Bone marrow (tissue), 2 donors: ENCODE measurements around the gene EMC9.
A peak's percentile ranks its signal among the peaks of the same experiment; 100 is the strongest.

Experiments used
- DNase-seq, 2 donors: peaks; one replicate each; lab custom pipeline; 2025; lab: John Stamatoyannopoulos, UW

Gene EMC9

DNA sequence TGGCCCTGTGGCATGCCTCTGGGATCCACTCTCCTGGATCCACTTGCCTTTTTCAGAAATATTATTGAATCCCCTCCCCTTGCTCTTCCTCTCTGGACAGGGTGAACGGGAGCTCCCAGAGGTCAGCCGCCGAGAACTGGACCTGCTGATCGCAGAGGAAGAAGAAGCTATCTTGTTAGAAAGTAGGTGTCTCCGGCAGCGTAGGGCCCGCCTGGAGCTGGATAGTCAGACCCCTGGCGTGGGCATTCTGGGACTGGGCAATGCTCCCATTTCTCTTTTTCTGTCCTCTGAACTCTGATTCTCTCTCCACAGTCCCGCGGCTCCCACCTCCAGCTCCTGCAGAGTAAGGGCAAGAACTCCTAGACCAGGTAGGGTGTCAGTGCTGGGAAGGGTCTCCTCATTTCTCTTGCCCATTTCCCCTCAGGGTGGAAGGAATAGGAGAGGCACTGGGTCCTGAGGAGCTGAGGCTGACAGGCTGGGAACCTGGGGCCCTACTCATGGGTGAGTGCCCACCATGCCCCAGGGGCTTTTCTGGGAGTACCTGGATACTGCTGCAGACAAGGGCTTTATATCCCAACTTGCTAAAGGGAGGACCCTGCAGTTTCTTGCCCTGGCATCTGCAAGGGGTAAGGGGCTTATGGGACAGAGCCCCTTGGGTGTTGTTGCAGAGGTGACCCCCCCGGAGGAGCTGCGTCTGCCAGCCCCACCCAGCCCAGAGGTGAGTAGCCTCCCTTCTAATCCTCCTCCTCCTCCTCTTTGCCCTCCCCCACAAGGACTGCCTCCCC lies 35.8 kb upstream of the EMC9 start:
- DNase-seq: no peak

DNA sequence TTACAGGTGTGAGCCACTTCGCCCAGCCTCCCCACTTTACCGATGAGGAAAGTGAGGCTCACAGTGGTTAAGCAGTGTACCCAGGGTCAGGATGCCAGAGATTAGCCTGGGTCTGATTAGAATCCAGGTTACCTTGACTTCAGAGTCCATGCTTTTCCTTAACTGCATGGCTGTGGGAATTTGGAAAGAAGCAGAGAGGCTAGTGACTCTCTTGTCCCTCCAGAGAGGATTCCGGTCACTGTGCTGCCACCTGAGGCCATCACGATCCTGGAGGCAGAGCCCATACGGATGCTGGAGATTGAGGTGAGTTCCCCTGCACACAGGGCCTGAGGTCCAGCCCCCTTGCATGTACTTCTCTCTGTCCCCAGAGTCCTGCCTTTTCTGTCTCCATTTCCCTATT lies 35.2 kb upstream of the EMC9 start:
- no peak for DNase-seq

DNA sequence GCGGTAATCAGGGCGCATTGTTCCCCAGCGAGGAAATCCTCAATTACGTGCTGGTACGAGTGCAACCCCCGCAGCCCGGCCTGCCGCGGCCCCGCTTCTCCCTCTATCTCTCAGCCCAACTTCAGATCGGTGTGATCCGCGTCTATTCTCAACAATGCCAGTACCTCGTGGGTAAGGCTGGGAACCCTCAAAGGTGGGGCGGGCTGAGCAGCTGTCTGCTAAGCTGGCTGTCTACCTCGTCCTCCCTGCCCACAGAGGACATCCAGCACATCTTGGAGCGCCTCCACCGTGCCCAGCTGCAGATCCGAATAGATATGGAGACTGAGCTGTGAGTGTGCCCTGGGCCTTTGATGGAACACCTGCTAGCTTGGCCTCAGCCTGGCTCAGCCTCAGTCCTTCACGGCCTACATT lies 31.5 kb upstream of the EMC9 start:
- no peak for DNase-seq

DNA sequence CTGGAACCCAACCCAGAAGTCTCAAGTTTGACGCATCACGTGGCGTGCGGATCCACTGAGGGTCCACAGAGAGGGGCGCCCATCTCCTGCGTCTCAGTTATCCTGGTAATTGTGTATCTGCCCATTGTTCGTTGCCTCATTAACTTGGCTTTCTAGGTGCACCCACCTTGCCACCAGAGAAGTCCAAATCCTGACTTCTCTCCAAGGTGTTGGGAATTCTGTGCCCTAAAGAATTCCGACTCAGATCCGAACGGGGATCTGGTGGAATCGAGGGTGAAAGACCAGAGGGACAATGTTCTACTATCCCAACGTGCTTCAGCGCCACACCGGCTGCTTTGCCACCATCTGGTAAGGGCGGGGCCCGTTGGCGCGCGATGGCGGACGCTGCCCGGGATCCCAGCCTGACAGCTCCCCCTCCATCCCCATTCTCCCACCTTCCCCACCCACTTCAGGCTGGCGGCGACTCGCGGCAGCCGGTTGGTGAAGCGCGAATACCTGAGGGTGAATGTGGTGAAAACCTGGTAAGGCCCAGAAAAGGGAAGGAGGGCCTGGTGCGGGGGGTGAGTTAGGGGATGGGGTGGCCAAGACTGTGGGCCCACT lies 31.0 kb upstream of the EMC9 start:
- DNase-seq: no peak

DNA sequence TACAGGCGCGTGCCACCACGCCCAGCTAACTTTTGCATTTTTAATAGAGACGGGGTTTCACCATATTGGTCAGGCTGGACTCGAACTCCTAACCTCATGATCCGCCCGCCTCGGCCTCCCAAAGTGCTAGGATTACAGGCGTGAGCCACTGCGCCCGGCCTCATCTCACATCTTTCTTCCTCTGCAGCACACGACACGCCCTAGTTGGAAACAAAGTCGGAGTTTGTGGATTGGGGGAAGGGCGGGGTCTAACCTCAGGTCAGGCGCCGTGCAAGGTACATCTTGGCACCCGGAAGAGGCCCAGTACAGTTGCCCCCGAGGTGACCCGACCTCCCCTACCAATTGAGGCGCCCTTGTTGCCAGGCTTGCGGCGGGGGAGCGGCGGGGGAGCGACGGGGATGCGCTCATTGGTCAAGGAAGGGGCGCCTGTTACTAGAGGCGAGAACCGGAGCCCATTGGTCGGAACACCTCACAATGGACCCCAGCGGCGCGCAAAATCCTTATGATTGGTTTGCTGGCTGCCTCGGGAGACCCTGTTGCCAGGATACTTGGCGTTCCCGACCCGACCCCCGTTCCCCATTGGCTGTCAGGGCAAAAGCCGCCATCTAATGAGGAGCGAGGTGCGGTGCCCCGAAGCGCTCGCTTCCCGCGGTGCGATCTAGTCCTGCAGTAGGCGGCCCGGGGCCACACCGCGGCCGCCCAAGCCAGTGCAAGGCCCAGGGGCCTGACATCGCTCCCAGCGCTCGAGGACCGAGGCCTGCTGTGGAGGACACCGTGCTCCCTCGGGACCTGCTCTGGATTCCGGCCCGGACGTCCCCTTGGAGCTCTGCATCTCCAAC lies 30.2 kb upstream of the EMC9 start, which contains the start of gene REC8:
TSS of gene REC8 (plus strand) at position 659 of the 839 bp plus-strand sequence. CDS start 473 bp downstream, outside the sequence.
- DNase-seq: peak; percentile 16 to 37

DNA sequence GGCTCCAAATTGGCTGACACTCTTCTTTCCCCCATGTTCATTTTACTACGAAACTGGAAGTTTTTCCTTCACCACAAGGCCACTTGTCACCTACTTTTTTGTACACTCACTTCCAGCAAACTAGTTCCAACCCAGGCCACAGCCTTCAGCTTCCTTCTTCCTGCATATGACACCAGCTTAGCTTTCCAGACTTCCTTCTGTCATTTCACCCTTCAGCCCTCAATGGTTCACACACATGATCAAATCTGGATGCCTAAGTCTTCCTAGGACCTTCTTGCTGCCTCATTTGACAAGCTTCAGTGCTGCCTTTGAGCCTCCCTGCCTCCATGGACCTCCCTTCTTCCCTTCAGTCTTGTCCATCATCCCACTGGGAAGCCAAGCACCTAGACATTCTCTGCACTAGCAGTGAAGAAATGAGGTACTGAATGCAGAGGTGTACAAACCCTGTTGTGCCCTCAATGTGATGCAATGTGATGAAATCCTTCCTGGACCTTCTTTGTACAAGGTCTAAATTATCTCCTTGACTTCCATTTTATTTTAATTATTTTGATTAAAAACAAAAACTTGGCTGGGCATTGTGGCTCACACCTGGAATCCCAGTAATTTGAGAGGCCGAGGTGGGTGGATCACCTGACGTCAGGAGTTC lies 26.2 kb upstream of the EMC9 start:
- DNase-seq: no peak

DNA sequence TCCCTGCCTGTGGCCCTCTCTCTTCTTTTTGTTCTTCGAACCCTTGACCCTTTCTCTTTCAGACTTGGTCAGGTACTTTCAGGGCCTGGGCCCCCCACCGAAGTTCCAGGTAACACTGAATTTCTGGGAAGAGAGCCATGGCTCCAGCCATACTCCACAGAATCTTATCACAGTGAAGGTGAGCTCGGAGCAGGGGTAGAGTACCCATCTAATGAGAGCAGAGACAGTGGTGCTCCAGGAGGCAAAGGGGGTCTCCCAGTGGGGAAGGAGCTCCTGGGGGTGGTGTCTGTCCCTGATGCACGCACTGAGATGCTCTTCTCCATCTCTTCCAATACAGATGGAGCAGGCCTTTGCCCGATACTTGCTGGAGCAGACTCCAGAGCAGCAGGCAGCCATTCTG lies 24.4 kb upstream of the EMC9 start:
- no peak for DNase-seq

DNA sequence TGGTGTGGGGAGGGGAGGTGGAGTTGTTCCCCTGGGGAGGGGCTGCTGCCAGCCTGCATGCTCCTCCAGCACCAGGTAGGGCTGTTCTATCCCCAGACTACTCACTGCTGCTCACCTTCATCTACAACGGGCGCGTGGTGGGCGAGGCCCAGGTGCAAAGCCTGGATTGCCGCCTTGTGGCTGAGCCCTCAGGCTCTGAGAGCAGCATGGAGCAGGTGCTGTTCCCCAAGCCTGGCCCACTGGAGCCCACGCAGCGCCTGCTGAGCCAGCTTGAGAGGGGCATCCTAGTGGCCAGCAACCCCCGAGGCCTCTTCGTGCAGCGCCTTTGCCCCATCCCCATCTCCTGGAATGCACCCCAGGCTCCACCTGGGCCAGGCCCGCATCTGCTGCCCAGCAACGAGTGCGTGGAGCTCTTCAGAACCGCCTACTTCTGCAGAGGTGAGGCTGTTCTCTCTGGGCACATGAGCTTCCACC lies 23.2 kb upstream of the EMC9 start:
- no peak for DNase-seq

DNA sequence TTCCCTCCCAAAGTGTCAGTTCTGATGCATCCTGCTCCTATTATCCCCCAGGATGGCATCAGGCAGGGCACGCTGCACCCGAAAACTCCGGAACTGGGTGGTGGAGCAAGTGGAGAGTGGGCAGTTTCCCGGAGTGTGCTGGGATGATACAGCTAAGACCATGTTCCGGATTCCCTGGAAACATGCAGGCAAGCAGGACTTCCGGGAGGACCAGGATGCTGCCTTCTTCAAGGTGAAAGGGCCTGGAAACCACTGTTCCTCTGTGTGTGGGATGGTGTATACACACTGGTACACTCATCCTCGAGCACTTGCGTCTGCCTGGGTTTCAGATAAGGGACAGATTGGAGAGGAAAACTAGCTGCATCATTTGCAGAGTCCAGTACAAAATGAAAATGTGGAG lies 20.7 kb upstream of the EMC9 start:
- DNase-seq: no peak

DNA sequence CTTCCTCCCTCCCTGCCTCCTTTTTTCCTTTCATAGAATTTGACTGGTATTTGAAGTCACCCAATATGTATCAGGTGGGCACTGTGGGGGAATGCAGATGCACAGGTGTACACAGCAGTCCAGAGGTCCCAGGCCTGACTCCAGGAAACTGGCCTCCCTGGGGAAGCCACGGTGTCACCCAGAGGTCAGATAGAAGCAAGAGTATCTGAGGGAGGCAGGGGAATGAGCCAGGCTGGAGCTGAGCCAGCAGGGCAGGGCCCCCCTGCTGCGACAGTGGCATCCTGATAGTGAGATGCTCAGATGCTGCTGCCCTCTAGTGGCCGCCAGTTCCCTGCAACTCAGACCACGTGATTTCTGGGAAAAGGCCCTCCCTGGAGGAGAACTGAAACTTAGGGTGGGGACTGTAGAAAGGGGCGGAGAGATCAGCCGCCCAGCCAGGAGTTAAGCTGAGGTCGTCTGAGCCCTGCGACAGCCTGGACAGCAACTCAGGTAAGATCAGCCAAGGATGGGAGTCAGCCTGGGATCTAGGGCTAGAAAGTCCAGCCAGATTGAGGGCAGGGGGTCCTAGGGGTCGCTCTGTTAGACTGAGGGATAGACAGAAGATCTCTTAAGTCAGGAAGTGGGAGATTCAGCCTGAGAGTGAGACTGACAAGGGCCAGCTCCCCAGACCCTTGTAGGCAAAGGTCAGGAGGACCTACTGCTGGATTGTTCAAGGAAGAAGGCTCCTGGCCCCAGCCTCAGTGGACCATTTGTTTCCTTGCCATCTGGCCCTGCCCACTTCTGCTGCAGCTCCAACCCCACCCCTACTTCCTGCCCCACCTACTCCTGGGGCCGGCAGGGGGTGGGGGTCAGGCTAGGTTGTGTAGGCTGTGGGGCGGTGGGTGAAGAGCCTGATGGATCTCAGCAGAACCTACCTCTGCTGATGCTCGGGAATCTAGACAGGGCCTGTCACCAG lies 19.7 kb upstream of the EMC9 start, which contains the start of gene IRF9:
TSS of gene IRF9 (plus strand) at position 416 of the 955 bp plus-strand sequence. CDS start 880 bp downstream, outside the sequence.
- DNase-seq: peak; percentile 90 to 97

DNA sequence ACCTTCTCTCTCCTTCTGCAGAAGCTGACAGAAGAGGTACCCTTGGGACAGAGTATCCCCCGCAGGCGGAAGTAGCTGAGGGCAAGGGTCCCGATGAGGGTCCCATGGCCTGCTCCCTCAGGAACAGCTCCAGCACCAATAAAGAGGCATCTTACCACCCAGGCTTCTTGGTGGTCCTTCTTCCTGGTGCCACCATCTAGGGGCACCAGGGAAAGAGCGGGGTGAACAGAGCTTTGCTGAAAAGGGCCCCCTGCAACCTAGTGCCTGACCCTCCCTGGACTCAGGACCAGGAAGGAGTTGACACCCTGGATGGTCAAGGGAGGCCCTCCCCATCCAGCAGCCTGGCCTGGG lies 19.1 kb upstream of the EMC9 start:
- DNase-seq: no peak

DNA sequence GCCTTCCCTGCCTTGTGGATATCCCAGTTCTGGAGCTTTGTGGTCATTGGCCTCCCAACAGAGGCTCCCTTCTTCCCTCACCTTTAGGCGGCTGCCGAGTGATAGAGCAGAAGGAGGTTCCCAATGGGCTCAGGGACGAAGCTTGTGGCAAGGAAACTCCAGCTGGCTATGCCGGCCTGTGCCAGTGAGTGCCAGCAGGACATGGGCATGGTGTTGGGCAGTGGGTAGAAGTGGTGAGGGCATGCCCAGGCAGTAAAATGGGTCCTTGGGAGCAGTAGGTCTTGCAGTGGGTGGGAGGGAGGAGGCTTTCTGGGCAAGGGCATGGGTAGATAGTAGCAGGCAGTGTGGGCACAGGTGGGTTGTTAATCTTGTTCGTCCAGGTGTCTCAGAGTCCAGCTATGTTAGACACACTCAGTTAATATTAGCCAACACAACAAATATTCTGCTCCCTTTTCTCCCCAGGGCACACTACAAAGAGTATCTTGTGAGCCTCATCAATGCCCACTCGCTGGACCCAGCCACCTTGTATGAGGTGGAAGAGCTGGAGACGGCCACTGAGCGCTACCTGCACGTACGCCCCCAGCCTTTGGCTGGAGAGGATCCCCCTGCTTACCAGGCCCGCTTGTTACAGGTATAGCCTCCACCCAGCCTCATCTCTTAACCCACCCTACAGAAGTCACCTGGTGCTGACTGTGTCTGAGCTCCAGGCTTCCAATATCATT lies 18.5 kb upstream of the EMC9 start:
- no peak for DNase-seq

DNA sequence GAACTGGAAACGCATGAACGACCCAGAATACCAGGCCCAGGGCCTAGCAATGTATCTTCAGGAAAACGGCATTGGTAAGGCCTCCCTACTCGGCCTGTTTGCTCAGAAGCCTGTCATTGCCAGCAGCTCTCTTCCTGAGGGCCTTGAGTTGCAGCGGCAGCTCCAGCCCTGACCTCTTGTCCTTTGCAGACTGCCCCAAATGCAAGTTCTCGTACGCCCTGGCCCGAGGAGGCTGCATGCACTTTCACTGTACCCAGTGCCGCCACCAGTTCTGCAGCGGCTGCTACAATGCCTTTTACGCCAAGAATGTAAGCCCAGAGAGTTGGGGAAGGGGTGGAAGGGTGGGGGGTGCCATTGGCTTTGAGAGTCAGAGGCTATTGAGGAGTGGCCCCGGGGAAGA lies 15.9 kb upstream of the EMC9 start:
- DNase-seq: no peak

DNA sequence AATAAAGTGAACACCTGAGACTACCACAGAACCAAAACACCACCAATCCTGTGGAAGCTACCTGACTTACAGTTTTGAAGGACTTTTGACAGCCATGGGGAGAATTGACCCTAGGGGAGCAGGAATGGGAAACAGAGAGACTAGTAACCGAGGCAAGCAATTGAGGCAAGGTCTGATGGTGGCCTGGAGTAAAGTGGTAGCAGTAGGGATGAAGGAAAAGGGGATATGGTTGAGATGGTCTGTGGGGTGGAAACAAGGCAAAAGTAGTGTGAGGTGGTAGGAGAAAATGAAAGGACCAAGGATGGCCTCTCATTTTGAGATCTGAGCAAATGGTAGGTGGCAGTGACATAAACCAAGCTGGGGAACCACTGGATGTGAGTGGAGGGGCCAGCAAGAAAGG lies 15.4 kb upstream of the EMC9 start:
- DNase-seq: no peak

DNA sequence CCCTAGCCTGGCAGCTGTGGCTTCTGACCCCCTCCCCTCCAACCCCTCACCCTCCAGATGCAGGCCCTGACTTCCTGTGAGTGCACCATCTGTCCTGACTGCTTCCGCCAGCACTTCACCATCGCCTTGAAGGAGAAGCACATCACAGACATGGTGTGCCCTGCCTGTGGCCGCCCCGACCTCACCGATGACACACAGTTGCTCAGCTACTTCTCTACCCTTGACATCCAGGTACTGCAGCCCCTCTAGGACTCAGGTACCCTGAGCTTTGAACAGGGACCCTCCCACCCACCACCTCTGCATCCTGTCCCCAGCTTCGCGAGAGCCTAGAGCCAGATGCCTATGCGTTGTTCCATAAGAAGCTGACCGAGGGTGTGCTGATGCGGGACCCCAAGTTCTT lies 13.7 kb upstream of the EMC9 start:
- DNase-seq: no peak

DNA sequence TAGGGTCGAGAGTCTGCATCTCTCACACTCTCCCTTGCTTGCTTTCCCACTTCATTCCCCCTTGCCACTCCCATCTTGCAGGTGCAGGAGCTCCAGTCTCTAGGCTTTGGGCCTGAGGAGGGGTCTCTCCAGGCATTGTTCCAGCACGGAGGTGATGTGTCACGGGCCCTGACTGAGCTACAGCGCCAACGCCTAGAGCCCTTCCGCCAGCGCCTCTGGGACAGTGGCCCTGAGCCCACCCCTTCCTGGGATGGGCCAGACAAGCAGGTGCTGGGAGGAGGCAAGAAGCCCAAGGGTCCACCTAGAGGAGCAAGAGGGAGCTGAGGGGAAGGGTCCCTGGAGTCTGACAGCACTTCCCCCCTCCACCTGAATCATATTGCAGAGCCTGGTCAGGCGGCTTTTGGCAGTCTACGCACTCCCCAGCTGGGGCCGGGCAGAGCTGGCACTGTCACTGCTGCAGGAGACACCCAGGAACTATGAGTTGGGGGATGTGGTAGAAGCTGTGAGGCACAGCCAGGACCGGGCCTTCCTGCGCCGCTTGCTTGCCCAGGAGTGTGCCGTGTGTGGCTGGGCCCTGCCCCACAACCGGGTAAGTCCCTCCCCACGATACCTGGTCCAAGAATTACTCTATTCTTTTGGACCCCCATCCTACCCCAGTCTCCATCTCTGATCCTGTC lies 10.2 kb upstream of the EMC9 start:
- no peak for DNase-seq

DNA sequence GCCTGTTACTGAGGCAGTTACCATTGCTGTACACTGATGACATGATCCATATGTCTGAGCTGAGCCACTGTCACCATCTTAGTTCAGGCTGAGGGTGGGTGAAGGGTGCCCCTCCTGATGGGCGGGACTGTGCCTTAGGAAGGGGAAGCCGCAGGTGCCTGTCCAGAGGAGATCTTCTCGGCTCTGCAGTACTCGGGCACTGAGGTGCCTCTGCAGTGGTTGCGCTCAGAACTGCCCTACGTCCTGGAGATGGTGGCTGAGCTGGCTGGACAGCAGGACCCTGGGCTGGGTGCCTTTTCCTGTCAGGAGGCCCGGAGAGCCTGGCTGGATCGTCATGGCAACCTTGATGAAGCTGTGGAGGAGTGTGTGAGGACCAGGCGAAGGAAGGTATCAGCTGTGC lies 9.6 kb upstream of the EMC9 start:
- no peak for DNase-seq

DNA sequence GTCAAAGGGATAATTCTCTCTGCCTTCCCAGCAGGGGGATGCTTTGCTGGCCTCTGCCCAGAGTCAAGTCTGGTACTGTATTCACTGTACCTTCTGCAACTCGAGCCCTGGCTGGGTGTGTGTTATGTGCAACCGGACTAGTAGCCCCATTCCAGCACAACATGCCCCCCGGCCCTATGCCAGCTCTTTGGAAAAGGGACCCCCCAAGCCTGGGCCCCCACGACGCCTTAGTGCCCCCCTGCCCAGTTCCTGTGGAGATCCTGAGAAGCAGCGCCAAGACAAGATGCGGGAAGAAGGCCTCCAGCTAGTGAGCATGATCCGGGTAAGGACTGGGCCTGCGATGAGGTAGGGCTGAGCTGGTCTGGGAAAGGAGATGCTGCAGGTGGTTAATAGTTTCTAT lies 9.2 kb upstream of the EMC9 start:
- no peak for DNase-seq

DNA sequence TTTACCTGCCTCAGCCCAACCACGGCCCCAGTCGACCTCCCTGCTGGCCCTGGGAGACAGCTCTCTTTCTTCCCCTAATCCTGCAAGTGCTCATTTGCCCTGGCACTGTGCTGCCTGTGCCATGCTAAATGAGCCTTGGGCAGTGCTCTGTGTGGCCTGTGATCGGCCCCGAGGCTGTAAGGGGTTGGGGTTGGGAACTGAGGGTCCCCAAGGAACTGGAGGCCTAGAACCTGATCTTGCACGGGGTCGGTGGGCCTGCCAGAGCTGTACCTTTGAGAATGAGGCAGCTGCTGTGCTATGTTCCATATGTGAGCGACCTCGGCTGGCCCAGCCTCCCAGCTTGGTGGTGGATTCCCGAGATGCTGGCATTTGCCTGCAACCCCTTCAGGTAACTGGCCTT lies 8.7 kb upstream of the EMC9 start:
- DNase-seq: no peak
